Parathyroid adenoma (tissue), 2 donors: ENCODE measurements around the gene SLC12A9.

ENCODE experiments used
- H2AFZ ChIP-seq: fragments of 300-600 bp; sonication (generic); one replicate; pipeline ENCODE4 v1.7.0; 2017; ENCODE audit warnings: antibody characterized with exemption, mild to moderate bottlenecking
- H3K27ac ChIP-seq: fragments of 300-600 bp; sonication (generic); one replicate; pipeline ENCODE4 v1.7.0; 2017
- H3K27me3 ChIP-seq: fragments of 300-600 bp; sonication (generic); one replicate; pipeline ENCODE4 v1.7.0; 2017; ENCODE audit warnings: low read length; ENCODE audit not compliant: control insufficient read depth, insufficient read depth
- H3K36me3 ChIP-seq: fragments of 300-600 bp; sonication (generic); one replicate; pipeline ENCODE4 v1.7.0; 2017; ENCODE audit warnings: low read length; ENCODE audit not compliant: control insufficient read depth, insufficient read depth
- H3K4me1 ChIP-seq: fragments of 300-600 bp; sonication (generic); one replicate; pipeline ENCODE4 v1.7.0; 2017; ENCODE audit warnings: control low read depth
- H3K4me2 ChIP-seq: fragments of 300-600 bp; sonication (generic); one replicate; pipeline ENCODE4 v1.7.0; 2017; ENCODE audit warnings: low read length
- H3K4me3 ChIP-seq: fragments of 300-600 bp; sonication (generic); one replicate; pipeline ENCODE4 v1.7.0; 2017; ENCODE audit warnings: low read depth, low read length
- H3K79me2 ChIP-seq: fragments of 300-600 bp; sonication (generic); one replicate; pipeline ENCODE4 v1.7.0; 2017; ENCODE audit warnings: control low read depth
- H3K9ac ChIP-seq: fragments of 300-600 bp; sonication (generic); one replicate; pipeline ENCODE4 v1.7.0; 2017; ENCODE audit warnings: mild to moderate bottlenecking
- H3K9me3 ChIP-seq: fragments of 300-600 bp; sonication (generic); one replicate; pipeline ENCODE4 v1.7.0; 2017; ENCODE audit warnings: low read length; ENCODE audit not compliant: control insufficient read depth
- TF ChIP-seq, protein P1 (sequence below): fragments of 300-600 bp; sonication (generic); IDR thresholded peaks from one replicate; pipeline ENCODE4 v1.7.0; 2017; ENCODE audit warnings: antibody characterized with exemption, mild to moderate bottlenecking
- donor health status: primary hyperparathyroidism.

SLC12A9 gene

DNA sequence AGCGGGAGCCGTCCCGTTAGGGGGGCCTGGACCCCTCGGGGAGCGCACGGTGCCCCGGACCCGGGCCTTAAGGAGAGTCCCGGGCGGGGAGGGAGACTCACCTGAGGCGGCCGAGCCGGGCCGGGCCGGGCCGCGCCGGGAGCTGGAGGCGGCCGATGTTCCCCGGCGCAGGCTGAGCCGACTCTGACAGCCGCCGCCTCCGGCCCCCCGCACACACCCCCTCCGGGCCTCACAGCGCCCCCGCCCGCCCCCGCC is 43.1 kb downstream of the SLC12A9 start, which contains the start of gene ACHE:
ACHE (minus strand) TSS at position 188 of the 255 bp plus-strand sequence. CDS start 1,656 bp downstream, outside the sequence.
- TF ChIP-seq, protein P1, sequence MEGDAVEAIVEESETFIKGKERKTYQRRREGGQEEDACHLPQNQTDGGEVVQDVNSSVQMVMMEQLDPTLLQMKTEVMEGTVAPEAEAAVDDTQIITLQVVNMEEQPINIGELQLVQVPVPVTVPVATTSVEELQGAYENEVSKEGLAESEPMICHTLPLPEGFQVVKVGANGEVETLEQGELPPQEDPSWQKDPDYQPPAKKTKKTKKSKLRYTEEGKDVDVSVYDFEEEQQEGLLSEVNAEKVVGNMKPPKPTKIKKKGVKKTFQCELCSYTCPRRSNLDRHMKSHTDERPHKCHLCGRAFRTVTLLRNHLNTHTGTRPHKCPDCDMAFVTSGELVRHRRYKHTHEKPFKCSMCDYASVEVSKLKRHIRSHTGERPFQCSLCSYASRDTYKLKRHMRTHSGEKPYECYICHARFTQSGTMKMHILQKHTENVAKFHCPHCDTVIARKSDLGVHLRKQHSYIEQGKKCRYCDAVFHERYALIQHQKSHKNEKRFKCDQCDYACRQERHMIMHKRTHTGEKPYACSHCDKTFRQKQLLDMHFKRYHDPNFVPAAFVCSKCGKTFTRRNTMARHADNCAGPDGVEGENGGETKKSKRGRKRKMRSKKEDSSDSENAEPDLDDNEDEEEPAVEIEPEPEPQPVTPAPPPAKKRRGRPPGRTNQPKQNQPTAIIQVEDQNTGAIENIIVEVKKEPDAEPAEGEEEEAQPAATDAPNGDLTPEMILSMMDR: no peak
- peak within 1 kb of the TSS; percentile 79 for H3K4me3 ChIP-seq
- peak within 1 kb of the TSS; percentile 88 for H3K27ac ChIP-seq
- H3K27me3 ChIP-seq: no peaks in the 10 kb centered on the region
- peak within 1 kb of the TSS; percentile 58 for H3K9ac ChIP-seq
- no peaks in the 10 kb centered on the region for H3K36me3 ChIP-seq
- H2AFZ ChIP-seq: peak within 1 kb of the TSS; percentile 85
- peaks cover 19% of the 10 kb centered on the region for H3K4me1 ChIP-seq
- no peaks in the 10 kb centered on the region for H3K79me2 ChIP-seq
- no peaks in the 10 kb centered on the region for H3K9me3 ChIP-seq
- peak within 1 kb of the TSS; percentile 91 for H3K4me2 ChIP-seq

DNA sequence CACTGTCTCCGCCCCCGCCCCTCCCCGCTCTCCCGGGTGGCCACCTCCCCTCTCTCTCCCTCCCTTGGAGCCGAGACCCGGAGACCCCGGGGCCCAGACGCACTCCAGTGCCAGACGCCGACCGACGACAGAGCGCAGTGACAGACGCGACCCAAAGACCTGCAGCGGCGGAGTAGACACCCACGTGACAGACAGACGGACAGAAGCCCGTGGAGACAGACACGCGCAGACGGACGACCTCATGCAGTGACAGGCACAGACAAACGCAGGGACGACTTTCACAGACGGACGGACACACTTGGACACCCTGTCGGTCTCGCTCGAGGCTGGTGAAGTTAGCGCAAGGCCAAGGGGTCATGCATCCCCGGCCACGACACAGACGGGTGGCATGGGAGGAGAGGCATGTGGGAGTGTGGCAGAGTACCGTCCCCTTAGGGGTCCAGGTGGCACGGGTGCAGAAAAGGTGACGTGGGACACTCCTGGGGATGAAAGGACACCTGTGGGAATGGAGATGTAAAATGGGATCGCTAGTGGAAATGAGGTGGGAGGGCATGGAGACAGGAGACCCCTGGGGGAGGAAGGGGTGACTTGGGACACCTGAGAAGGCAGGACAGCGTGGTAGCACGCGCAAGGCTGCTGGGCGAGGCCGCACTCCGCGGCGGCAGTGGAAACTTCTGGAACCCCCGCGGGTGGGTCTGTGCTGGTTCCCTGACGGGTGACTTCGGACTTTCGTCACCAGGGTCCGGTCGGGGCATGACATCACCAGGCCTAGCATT is 43.6 kb downstream of the SLC12A9 start:
- Histone ChIP-seq H3K36me3 (no peaks in the 10 kb centered on the region), H3K9me3 (no peaks in the 10 kb centered on the region), H3K4me3 (peak overlapping the region; percentile 67), H3K79me2 (no peaks in the 10 kb centered on the region), H3K27me3 (no peaks in the 10 kb centered on the region), H3K4me1 (peaks cover 19% of the 10 kb centered on the region), H3K27ac (peak overlapping the region; percentile 88), H2AFZ (peak overlapping the region; percentile 85), H3K4me2 (peak overlapping the region; percentile 91), H3K9ac (peak overlapping the region; percentile 33)
- TF ChIP-seq, protein P1: no peak

DNA sequence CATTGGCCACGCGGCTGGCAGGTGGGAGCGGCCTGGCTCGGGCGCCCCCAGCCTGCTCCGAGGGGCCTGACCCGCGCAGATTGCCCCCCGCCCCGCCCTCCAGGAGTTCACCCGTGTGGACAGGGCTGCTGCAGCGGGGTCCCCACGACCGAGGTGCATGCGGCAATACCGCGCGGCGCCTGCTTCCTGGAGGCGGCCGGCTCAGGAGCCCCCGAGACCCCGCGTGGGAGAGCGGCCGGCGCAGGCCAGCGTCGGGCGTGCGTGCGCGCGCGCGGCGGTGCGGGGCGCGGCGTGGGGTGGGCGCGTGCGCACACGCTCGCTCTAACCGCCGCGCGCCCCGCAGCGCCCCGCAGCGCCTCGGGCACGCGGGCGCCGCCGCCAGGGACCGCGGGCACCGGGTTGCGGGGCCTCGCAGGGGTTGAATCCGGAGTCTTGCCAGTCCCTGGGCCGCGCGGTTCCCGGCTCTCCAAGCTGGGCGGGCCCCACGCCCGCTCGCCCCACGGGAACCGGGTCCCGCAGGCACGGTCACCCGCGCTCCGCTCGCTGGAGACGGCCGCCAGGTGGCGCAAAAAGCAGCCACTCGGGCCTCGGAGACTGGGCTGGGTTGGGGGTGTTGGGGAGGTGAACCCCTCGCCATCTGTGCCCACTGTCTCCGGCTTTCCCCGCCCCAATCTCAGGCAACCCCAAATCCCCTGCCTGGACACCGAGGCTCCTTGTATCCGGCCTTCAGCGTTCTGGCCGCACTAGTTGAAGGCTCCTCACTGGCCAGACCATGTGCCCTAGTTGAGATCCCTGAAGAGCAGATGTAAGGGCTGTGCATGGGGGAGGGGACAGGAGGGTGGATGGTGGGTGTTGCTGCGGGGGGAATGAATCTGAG is 44.5 kb downstream of the SLC12A9 start:
- Histone ChIP-seq H3K4me3 (peak overlapping the region; percentile 67), H3K9me3 (no peaks in the 10 kb centered on the region), H3K9ac (peak overlapping the region; percentile 33), H2AFZ (peak overlapping the region; percentile 85), H3K4me2 (peak overlapping the region; percentile 91), H3K36me3 (no peaks in the 10 kb centered on the region), H3K4me1 (peaks cover 13% of the 10 kb centered on the region), H3K27ac (peak overlapping the region; percentile 88), H3K79me2 (no peaks in the 10 kb centered on the region), H3K27me3 (no peaks in the 10 kb centered on the region)
- TF ChIP-seq, protein P1: peak; percentile 89

DNA sequence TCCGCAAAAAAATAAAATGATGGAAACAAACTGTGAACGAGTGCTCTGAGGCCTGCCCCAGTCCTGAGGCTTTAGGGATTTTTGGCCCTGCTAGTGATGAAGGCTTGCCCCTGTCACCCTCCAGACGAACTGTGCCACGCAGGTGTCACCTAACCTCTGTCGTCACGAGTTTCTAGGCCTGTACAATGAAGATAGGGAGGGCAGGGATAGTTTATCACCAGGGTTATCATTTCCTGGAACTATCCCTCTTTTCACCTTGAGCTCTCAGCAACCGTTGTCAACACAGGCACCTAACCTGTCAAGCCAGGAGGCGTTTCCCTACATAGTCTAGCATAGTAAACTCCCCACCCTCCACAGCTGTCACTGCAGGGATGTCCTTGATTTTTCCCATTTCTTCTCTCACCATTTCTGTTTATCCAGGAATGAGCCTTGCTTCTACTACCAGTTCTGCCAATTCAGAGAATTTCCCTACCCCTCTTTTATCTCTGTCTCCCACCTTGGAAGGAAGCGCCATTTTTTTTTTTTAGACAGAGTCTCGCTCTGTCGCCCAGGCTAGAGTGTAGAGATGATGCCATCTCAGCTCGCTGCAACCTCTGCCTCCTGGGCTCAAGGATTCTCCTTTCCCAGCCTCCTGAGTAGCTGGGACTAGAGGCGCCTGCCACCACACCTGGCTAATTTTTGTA is 45.4 kb downstream of the SLC12A9 start:
- no peak overlapping the region for H3K9ac ChIP-seq
- no peak overlapping the region for H3K4me3 ChIP-seq
- no peak overlapping the region for H3K4me2 ChIP-seq
- TF ChIP-seq, protein P1: no peak
- no peaks in the 10 kb centered on the region for H3K36me3 ChIP-seq
- no peaks in the 10 kb centered on the region for H3K9me3 ChIP-seq
- H3K27ac ChIP-seq: peak overlapping the region; percentile 65
- H3K79me2 ChIP-seq: no peaks in the 10 kb centered on the region
- H3K4me1 ChIP-seq: peaks cover 13% of the 10 kb centered on the region
- peak overlapping the region; percentile 80 for H2AFZ ChIP-seq
- no peaks in the 10 kb centered on the region for H3K27me3 ChIP-seq
